ENCODE data around the gene CTNNBIP1. TPM values are rescaled to one million over a fixed set of nuclear protein-coding genes. Genes with fewer than 3 reads are reported as not detected.

Gene CTNNBIP1
- polyA plus RNA-seq, 3 donors: 26.2 to 26.8 (median 26.3) TPM

DNA sequence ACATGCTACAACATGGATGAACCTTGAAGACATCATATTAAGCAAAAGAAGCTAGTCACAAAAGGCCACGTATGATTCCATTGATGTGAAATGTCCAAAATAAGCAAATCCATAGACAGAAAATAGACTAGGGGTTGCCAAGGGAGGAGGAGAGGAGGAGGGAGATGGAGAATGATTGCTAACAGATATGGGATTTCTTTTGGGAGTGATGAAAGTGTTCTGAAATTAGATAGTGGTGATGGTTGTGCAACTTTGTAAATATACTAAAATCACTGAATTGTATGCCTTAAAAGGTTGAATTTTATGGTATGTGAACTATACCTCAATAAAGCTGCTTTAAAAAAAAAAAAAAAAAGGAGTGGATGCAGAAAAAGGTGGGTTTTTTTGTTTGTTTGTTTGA, 93.9 kb downstream of the CTNNBIP1 start:
- no CpG with 5 or more reads among the region's 1 CpG for WGBS (ENCODE audit: insufficient coverage)
- H3K36me3 ChIP-seq (replicated peaks in 1 of 2; ENCODE audit: control insufficient read depth in 1 of 2, insufficient read depth in 2 of 2, low read length in 2 of 2): no peaks in the 10 kb centered on the region
- H4K20me1 ChIP-seq (ENCODE audit: insufficient read depth, low read length): peaks cover 24% of the 10 kb centered on the region
- Mint-ChIP-seq H3K27me3 (ENCODE audit: low read depth in 3 of 3) (no peaks in the 10 kb centered on the region), H3K36me3 (peaks cover 2 to 3% of the 10 kb centered on the region in 2 donors), H3K4me1 (peaks cover 23% of the 10 kb centered on the region), H3K27ac (no peak overlapping the region), H3K9me3 (peaks cover 0 to 2% (median 0%) of the 10 kb centered on the region in 7 donors), H3K4me3 (no peak overlapping the region)
- no peak for TF ChIP-seq CTCF (IDR thresholded peaks at IDR 0.05)
- H3K4me2 ChIP-seq (replicated peaks; ENCODE audit: extremely low read depth, low read length, poor library complexity, severe bottlenecking): no peak overlapping the region
- H3K9me3 ChIP-seq (replicated peaks in 1 of 2; ENCODE audit: control insufficient read depth in 1 of 2, insufficient read depth in 1 of 2, low read length in 2 of 2): no peaks in the 10 kb centered on the region
- H3K27ac ChIP-seq (ENCODE audit: low read depth in 1 of 2, low read length in 2 of 2): no peak overlapping the region
- H3K79me2 ChIP-seq (ENCODE audit: insufficient read depth, low read length): peaks cover 89% of the 10 kb centered on the region
- no peak overlapping the region for H2AFZ ChIP-seq (ENCODE audit: insufficient read depth, low read depth, low read length, poor library complexity, severe bottlenecking)
- peaks cover 8 to 9% of the 10 kb centered on the region in 2 donors for H3K4me1 ChIP-seq (ENCODE audit: control insufficient read depth in 1 of 2, insufficient read depth in 2 of 2, low read length in 2 of 2)
- no peak overlapping the region for H3K4me3 ChIP-seq (replicated peaks in 1 of 3; ENCODE audit: low read depth in 2 of 3, low read length in 3 of 3)
- no peaks in the 10 kb centered on the region for H3K27me3 ChIP-seq (ENCODE audit: control insufficient read depth in 2 of 2, insufficient read depth in 2 of 2, low read length in 2 of 2)
- intact Hi-C loops (cut with micrococcal nuclease): no loop called here
- no peak for DNase-seq
- no peak overlapping the region for H3K9ac ChIP-seq (ENCODE audit: insufficient read depth, low read length, poor library complexity, severe bottlenecking)

DNA sequence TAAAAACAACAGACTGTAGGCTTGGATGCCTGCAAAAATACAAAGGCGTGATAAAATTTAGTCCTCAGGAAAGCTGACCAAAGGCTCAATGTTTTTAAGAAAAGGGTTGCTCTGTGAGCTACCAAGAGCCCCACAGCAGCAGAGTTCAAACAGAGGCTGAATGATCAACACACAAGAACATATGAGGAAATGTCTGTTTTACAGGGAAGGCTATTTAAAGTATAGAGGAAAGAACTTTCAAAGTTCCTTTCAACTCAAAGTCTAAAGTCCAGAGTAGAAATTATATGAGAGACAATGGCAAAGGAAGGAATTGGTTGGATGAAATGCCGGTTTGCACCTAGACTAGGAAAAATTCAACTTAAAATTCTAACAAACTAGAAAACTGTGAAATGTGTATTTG, 94.9 kb downstream of the CTNNBIP1 start:
- H3K27me3 Mint-ChIP-seq (ENCODE audit: low read depth in 3 of 3): no peaks in the 10 kb centered on the region
- H4K20me1 ChIP-seq (ENCODE audit: insufficient read depth, low read length): peaks cover 24% of the 10 kb centered on the region
- H3K9ac ChIP-seq (ENCODE audit: insufficient read depth, low read length, poor library complexity, severe bottlenecking): no peak overlapping the region
- H3K79me2 ChIP-seq (ENCODE audit: insufficient read depth, low read length): peaks cover 79% of the 10 kb centered on the region
- no peak overlapping the region for H3K4me3 ChIP-seq (replicated peaks in 1 of 3; ENCODE audit: low read depth in 2 of 3, low read length in 3 of 3)
- no peaks in the 10 kb centered on the region for H3K36me3 ChIP-seq (replicated peaks in 1 of 2; ENCODE audit: control insufficient read depth in 1 of 2, insufficient read depth in 2 of 2, low read length in 2 of 2)
- H3K27me3 ChIP-seq (ENCODE audit: control insufficient read depth in 2 of 2, insufficient read depth in 2 of 2, low read length in 2 of 2): no peaks in the 10 kb centered on the region
- H3K4me3 Mint-ChIP-seq: no peak overlapping the region
- no peak overlapping the region for H3K4me2 ChIP-seq (replicated peaks; ENCODE audit: extremely low read depth, low read length, poor library complexity, severe bottlenecking)
- intact Hi-C loops (cut with micrococcal nuclease): no loop called here
- peaks cover 19% of the 10 kb centered on the region for H3K4me1 Mint-ChIP-seq
- peak overlapping the region in 6 of 7 donors; percentile 23 to 78 (median 58) for H3K27ac Mint-ChIP-seq
- peaks cover 0 to 2% (median 0%) of the 10 kb centered on the region in 7 donors for H3K9me3 Mint-ChIP-seq
- H3K36me3 Mint-ChIP-seq: peaks cover 0 to 3% of the 10 kb centered on the region in 2 donors
- H3K27ac ChIP-seq (ENCODE audit: low read depth in 1 of 2, low read length in 2 of 2): peak overlapping the region in 1 of 2 donors; percentile 52
- DNase-seq: no peak
- no peaks in the 10 kb centered on the region for H3K9me3 ChIP-seq (replicated peaks in 1 of 2; ENCODE audit: control insufficient read depth in 1 of 2, insufficient read depth in 1 of 2, low read length in 2 of 2)
- WGBS (ENCODE audit: insufficient coverage): no CpG with 5 or more reads among the region's 2 CpGs
- no peak for TF ChIP-seq CTCF (IDR thresholded peaks at IDR 0.05)
- peaks cover 8 to 9% of the 10 kb centered on the region in 2 donors for H3K4me1 ChIP-seq (ENCODE audit: control insufficient read depth in 1 of 2, insufficient read depth in 2 of 2, low read length in 2 of 2)
- no peak overlapping the region for H2AFZ ChIP-seq (ENCODE audit: insufficient read depth, low read depth, low read length, poor library complexity, severe bottlenecking)

All from CD14-positive monocyte (primary cell).